Fibroblast of gingiva (primary cell): ENCODE measurements around the gene KRTAP10-5.
"Not testable (repeated sequence)": the region's sequence is repeated elsewhere in the genome, so short reads cannot be mapped to it uniquely, and the experiment has no call there.

ENCODE experiments used
- DNase-seq: peaks from one replicate; pipeline ENCODE4 v3.0.0-alpha.2; 2011; ENCODE audit warnings: low read depth

The KRTAP10-5 gene

GRCh38 chr21:44590897-44591800 is 10.7 kb upstream of the KRTAP10-5 start:
- not testable (repeated sequence) for DNase-seq

DNA sequence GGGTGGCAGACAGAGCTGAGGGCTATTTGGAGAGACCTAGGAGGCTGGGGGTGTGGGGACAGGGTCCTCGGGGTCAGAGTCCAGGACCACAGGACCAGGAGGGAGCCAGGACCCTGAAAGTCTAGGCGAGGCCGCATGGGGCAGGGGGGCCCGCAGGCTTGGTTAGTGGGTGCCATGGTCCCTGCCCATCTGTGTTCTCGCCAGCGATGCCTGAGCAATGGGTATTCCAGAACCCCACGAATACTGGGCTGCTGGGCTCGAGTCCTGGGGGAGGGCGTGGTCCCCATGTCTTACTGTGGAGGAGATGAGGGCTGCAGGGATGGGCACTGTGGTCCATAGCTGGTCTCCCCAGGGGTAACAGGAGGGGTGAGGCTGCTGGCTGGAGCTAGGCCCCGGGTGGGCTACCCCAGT is 9.9 kb upstream of the KRTAP10-5 start:
- DNase-seq: no peak

DNA sequence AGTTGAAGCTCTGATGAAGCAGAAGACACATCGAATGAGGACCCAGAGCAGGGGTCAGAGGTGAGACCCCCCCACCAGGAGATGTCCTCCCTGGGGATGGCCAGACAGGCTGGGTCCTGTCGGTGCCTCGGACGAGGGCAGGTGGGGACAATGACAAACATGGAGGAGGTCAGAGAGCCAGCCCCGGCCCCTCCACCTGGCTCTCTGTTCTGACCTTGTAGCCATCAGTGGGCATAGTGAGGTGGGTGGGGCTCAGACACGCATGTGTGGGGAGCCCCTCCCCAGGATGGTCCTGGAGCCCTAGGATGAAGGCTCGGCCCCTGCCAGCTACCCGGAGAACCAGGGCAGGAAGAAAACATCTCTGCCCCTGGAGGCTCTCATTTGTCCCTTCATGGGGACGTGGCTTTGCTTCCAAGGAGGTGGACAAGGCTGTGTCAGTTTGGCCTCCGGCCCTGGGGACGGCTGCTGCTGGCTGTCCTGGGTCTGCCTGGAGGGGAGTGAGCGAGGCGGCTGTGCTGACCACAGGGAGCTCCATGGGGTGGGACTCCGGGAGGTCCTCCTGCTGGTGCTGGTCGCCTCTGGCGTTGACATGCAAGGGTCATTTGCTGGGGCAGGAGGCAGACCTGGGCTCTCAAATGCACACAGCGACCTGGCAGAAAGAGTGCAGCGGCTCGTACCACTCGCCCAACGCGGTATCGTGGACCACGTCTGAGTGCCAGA is 9.3 kb upstream of the KRTAP10-5 start:
- no peak for DNase-seq

GRCh38 chr21:44589094-44589493 is 8.7 kb upstream of the KRTAP10-5 start:
- DNase-seq: no peak

DNA sequence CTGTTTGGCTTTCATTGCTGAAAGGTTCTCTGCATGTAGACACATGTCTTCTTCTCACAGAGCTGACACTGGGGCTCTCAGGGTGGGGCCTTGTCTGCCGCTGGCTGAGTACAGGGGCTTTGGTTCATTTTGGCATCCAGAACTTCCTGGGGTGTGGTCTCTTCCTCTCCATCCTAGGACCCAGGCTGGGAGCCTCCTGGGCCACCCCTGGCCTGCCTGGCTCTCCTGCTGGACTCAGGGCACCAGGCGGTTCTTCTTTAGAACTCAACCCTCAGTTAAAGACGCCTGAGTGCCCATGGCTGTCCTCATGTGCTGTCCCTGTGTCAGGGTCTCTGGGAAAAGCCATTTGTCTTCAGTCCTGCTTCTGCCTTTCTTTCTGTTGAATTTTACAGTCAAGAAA is 5.5 kb upstream of the KRTAP10-5 start:
- DNase-seq: no peak

- DNase-seq: no peak
These were observed 3.4 kb upstream of the KRTAP10-5 start for GRCh38 chr21:44583800-44584147.

GRCh38 chr21:44583089-44583799 is 2.8 kb upstream of the KRTAP10-5 start:
- no peak for DNase-seq

DNA sequence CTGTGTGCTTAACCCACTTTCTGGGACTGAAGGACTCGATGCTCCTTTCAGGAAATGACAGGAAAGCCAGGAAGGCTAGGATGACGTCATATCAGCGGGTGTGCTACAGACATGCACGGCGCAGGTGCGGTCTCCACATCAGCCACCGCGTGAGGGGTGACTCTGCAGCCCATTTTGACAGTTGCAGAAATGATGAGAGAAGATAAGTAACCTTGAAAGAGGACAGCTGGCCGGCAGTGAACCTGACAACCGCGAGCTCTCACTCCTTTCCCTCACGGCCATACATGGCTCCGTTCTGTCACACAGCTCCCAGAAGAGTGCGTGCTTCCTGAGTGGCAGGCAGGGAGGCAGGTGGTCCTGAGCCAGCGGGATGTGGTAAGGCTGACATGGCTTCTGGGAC is 1.7 kb upstream of the KRTAP10-5 start:
- DNase-seq: no peak

- DNase-seq: no peak
These were observed 754 bp upstream of the KRTAP10-5 start for GRCh38 chr21:44581158-44581557.

DNA sequence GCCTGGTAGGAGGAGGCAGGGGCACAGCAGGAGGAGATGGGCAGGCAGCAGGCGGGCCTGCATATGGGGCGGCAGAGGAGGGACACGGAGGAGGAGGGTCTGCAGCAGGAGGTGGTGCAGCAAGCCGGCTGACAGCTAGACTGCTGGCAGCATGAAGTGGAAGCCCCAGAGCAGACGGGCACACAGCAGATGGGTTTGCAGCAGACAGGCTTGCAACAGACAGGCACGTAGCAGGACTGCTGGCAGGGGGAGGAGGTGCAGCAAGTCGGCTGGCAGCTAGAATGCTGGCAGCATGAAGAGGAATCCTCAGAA is 615 bp downstream of the KRTAP10-5 start:
- no peak for DNase-seq

- no peak for DNase-seq
These were observed 1.2 kb downstream of the KRTAP10-5 start for GRCh38 chr21:44579056-44579832.

DNA sequence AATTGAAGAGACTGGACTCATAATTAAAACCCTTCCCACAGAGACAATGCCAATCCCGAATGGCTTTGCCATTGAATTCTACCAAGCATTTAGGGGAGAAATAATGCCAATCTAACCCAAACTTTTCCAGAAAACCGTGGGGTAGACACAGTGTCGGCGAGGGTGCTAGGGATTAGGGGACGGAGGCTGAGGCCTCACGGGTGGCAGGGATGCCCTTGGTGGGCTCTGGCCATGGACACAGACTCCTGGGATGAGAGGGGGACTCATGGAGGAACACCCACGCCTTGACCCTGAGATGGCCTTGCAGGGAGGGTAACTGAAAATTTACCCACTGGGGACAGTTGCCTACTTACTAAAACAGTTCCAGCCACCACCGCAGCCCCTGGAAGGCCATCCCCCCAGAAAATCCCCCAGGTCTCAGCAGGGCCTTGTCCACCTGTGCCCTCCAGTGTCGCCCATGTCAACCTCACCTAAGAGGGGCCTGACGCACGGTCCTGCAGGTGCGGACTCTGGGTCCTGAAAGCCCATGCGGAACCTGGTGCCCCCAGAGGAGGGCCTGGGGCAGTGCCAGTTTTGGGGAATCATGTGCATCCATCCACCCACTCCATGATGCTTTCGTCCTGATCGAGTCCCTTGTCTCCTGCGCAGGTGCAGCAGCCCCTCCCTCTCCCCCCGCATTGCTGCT is 1.9 kb downstream of the KRTAP10-5 start:
- DNase-seq: no peak

- no peak for DNase-seq
These were observed 4.4 kb downstream of the KRTAP10-5 start for GRCh38 chr21:44576025-44576420.

DNA sequence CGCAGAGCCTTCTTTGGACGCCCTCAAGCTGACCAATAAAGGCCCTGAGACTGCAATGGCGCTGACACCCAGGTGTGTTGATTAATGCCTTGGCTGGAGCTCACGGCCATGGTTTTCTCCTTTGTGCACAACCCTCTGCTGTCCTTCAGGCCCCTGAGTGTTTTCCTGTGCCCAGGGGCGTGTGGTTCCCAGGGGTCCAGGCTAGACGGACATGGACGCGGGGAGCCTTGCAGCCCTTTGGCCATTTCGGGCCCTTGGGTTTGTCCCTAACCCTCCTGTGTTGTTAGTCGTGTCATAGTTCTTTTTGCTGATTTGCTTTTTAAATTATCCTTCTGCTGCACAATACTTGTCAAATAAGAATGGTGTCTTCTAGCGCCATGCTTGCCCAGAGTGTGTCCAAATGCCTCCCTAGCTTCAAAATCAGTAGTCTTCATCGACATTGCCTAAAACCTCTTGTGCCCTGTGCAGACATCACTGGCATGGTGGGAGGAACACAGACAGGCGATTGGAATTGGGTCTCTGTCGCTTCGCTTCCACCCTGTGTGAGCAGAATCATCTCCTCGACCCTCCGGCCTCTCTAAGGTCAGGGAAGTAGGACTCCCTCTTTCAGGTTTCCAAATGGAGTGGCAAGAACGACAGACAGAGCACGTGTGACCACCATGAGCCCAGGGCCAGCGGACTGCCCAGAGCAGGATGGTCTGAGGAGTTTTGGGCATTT is 4.9 kb downstream of the KRTAP10-5 start:
- no peak for DNase-seq

- DNase-seq: no peak
These were observed 5.7 kb downstream of the KRTAP10-5 start for GRCh38 chr21:44574457-44575306.

GRCh38 chr21:44573630-44574456 is 6.6 kb downstream of the KRTAP10-5 start, which contains the start of gene KRTAP10-4:
TSS of gene KRTAP10-4 (plus strand) at chr21:44573729. CDS start at chr21:44573759, 30 bp downstream.
- not testable (repeated sequence) for DNase-seq

DNA sequence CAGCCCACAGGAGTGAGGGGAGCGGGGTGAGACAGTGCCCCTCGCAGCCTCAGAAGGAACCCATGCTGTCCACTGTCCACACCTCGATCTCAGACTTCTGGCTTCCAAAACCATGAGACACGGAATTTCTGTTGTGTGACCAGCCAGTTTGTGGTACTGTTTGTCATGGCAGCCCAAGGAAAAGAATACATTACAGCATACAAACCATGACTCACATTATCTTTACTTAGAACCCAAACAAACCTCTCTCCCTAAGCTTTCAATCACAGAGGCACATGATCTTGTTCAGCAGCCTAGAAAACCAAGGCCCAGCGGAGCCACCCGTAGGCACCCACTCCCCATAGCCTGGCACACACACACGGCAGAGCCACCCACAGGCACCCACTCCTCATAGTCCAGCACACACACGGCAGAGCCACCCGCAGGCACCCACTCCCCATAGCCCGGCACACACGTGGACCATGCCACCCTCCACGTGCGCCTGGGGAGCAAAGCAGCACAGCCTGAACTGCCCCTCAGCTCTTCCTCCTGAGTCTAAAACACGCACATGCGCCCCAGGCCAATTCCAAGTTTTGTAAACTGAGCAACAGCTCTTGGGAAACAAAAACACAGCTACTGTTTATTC is 7.3 kb downstream of the KRTAP10-5 start:
- no peak for DNase-seq
